ENCODE data around the gene MVD.

DNA sequence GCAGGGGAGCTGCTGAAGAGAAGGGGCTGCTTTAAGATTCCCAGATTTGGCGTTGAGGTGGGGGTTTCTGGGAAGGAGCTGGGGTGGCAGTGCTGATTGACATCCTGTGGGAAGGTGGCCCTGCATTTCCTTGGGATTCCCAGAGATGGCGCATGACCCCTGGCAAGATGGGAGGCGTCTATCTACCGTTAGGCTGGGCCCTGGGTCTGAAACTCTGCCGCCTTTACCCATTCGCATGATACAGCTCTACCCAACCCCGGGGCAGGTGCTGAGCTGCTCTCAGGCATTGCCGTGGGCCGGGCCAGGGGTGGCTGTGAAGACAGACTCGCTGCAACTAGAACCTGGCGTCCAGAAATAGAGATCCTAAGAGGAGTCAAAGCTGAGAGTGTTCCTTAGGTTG is 9.9 kb upstream of the MVD start:
- TF ChIP-seq, protein P1, sequence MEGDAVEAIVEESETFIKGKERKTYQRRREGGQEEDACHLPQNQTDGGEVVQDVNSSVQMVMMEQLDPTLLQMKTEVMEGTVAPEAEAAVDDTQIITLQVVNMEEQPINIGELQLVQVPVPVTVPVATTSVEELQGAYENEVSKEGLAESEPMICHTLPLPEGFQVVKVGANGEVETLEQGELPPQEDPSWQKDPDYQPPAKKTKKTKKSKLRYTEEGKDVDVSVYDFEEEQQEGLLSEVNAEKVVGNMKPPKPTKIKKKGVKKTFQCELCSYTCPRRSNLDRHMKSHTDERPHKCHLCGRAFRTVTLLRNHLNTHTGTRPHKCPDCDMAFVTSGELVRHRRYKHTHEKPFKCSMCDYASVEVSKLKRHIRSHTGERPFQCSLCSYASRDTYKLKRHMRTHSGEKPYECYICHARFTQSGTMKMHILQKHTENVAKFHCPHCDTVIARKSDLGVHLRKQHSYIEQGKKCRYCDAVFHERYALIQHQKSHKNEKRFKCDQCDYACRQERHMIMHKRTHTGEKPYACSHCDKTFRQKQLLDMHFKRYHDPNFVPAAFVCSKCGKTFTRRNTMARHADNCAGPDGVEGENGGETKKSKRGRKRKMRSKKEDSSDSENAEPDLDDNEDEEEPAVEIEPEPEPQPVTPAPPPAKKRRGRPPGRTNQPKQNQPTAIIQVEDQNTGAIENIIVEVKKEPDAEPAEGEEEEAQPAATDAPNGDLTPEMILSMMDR (conservative IDR thresholded peaks at IDR 0.05; ENCODE audit: low read depth, low read length) = peak; percentile 26; the same call in 1 of the 2 replicates
- no peak for TF ChIP-seq POLR2A (IDR thresholded peaks at IDR 0.05; ENCODE audit: low read depth, low read length)
